Left cardiac atrium (tissue), 4 donors: ENCODE data around the gene CLEC16A. TPM values are rescaled to one million over a fixed set of nuclear protein-coding genes. Genes with fewer than 3 reads are reported as not detected.

Experiments used
- ATAC-seq, 2 donors: fragments of 200-7000 bp; cut with Tn5 transposase; one replicate each; pipeline ENCODE4 v1.9.1; 2020; ENCODE audit warnings: mild to moderate bottlenecking in 2 of 2, moderate library complexity in 2 of 2
- DNase-seq: peaks from one replicate; pipeline ENCODE4 v3.0.0-alpha.2; 2020
- intact Hi-C, 2 donors: fragments of 100-400 bp; cut with DNase I; formaldehyde crosslinking; loops; one replicate each; pipeline versions ENCODE4 v1.14.1 to v1.15.1; 2022 to 2023
- total RNA-seq, 2 donors: library from RNA; stranded (reverse); fragmentation: NEBNext Ultra II Directional; extraction: Animal tissue kit (Norgen Biotek cat#: 25700); gene quantifications; one replicate each; pipeline ENCODE4 v1.2.1, GENCODE V29; 2021
- donor health status: DM: no; HTN: yes; CAD: no.
- donor health status: DM: no; HTN: yes; CAD: no; lungs with severe emphysema.
- donor health status: DM: yes; HTN: yes; CAD: no.
- donor health status: Dilated cardiomyopathy.

Gene CLEC16A
- total RNA-seq, 2 donors from 2014 or later, result 25.5 to 30.2 TPM

DNA sequence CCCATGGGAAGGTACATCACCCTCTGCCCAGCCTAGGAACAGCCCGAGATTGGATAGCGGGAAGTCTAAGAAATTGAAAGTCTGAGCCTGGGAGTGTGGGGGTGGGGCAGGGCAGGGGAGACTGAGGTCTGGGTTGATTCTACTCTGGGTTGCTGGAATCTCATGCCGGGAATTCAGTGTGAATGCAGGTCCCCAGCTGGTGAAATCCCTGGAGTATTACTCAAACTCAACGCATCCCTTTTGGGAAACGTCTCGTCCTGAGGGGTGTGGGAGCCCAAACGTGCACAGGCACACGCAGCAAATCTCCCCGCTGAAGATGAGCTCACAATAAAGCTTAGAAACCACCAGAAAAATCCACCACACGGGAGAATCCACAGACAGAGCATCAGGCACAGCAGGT, 256.2 kb downstream of the CLEC16A start:
- intact Hi-C loops, result loop anchor here in 1 of 2 donors (10.0 kb wide), 1 partner anchor 56 kb away; no protein-coding TSS in a partner anchor

DNA sequence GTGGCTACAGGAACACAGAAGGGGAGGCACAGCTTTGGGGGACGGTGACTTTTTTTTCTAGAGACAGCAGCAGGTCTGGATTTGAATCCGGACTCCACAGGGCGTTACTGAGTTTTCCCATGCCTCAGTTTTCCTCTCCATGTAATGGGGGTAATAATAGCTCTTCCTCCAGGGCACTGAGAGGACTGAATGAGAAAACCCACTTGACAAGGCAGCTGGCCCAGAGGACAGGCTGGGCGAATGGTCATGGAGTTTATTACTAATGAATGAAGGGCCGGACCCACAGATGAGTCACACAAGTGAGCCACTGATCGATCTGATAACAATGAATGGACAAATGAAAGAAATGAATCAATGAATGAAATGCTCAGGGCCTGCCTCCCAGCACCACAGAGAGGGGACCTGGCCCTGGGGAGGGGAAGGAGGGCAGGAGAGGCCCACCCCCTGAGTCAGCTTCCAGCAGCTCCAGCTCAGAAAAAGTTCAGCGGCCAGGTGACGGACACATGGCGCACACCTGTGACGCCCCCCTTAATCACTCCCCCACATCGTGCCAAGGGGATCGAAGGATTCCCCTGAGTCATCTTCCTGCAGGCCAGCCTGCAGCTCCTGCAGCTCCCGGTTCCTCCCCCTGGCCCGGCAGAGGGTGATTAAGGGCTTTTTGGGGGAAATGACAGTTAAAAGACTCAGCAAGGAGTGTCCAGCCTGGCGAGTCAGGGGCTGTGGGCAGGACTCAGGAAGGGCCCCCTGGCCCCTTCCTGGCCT, 257.3 kb downstream of the CLEC16A start:
- intact Hi-C loops, result loop anchor here in 1 of 2 donors (10.0 kb wide), 1 partner anchor 57 kb away; no protein-coding TSS in a partner anchor

More for the DNA sequence above, 256.2 kb downstream of the CLEC16A start:
- DNase-seq (no peak), ATAC-seq (no peak)

DNA sequence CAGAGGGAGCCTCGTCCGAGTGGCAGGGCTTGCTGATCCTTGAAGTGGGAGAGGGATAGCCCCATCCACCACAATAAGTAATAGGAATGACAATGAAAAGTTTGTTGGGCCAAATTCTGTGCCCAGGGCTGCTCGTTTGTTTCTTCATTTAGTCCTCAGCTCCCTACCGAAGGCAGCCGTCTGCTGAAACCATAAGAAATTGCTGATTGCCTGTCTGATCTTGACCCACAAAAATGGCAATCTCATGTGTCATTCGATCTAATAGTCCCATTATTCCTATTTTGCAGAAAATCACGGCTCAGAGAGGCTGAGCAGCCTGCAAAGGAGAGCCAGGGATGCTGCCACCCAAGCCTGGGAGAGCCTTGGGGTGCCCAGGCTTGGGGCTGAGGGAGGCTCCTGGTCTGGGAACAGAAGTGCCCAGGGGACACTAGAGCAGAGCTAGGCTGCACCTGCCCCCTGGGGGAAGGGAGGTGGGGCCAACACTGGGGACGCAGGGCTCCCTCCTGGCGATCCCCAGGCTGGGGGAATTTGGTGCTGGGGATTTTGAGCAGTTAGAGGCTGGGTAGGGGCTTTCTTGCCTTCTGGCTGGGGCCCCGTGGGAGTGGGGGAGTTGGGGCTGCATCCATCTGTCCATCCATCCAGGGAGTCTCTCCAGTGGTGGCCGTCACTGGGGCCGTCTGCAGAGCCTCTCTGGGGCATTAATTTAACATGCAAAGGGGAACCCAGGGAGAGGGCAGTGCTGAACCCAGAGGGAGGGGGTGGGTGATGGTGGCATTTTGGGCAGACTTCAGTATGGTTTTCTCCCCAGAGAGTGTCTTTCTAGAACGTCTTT, 258.1 kb downstream of the CLEC16A start:
- DNase-seq (no peak), ATAC-seq (no peak)
- intact Hi-C loops, result loop anchor here in 1 of 2 donors (10.0 kb wide), 1 partner anchor 58 kb away; no protein-coding TSS in a partner anchor

More for the DNA sequence above, 257.3 kb downstream of the CLEC16A start:
- ATAC-seq (peak; percentile 7 to 44), DNase-seq (no peak)

DNA sequence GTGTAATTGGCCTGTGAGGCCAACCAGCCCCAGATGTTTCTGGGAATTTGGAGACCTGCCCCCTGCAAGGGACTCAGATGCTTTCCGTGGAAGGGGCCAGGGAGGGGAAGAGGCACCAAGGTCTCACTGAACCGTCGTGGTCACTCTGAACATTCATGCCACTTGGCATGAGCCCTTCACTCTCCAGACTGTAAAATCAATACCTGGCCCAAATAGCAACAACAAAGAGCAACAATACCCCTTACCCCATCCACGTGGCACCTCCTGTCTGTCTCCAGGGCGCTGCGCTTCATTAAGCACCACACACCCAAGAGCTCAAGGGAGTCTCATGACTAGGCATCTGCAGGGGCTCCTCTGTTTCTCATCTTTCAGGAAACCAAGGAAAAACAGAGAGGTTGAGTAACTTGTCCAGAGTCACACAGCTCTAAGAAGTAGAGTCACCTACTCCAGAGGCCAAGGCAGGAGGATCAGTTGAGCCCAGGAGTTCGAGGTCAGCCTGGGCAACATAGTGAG, 258.8 kb downstream of the CLEC16A start:
- ATAC-seq, result no peak
- DNase-seq, result no peak
- intact Hi-C loops, result loop anchor here in 1 of 2 donors (10.0 kb wide), 1 partner anchor 58 kb away; no protein-coding TSS in a partner anchor

DNA sequence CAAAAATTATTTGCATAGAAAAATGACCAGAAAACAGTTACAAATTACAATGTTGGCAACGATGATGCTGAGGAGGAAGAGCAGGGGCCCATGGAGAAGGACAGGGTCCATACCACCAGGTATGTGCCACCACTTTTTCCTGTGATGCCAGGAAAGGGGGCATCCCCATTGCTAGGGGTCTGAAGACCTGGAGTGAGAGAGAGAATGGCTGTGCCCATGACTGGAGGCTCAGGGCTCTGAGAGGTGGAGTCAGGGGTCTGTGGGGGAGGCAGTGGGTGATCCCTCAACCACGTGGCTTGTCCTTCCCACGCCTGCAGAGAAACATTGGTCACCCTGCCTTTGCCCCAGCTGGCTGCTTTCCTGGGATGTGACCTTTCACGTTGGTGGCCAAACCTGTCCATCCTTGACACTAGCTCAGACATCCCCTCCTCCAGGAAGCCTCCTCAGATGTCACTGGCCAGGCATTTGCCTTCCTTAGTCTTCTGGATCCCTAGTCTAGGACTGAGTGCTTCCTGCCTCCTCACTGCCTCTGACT, 260.2 kb downstream of the CLEC16A start:
- intact Hi-C loops, result loop anchor here in 1 of 2 donors (10.0 kb wide), 1 partner anchor 60 kb away; no protein-coding TSS in a partner anchor
- ATAC-seq (no peak), DNase-seq (no peak)

DNA sequence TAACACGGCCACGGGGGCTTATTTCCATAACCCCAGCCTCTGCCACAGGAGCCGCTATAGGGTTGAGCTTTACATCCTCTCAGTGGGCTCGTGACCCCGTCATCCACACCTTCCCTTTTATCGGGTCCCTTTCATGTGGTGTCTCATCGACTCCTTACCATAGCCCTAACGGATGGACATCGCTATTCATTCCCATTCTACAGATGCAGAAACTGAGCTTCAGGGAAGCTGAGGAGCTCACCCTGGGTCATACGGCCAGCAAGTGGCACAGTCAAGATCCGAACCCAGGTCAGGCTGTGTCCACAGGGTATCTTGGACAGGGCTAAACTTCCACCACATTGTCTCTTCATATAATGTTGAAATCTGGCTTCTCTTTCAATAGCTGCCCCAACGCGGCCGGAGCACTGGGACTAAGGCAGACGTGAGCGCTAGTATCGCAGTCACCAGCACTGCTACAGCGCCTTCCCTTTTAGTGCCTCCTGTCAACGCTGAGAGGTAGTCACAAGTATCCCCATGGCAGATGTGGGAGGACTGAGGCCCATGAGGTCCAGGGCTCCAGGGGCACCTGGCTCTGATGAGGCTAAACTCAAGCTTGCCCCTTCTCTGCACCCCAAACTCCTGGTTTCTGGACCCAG, 260.8 kb downstream of the CLEC16A start:
- intact Hi-C loops, result loop anchor here in 1 of 2 donors (10.0 kb wide), 1 partner anchor 60 kb away; no protein-coding TSS in a partner anchor
- DNase-seq, result no peak
- ATAC-seq, result no peak

DNA sequence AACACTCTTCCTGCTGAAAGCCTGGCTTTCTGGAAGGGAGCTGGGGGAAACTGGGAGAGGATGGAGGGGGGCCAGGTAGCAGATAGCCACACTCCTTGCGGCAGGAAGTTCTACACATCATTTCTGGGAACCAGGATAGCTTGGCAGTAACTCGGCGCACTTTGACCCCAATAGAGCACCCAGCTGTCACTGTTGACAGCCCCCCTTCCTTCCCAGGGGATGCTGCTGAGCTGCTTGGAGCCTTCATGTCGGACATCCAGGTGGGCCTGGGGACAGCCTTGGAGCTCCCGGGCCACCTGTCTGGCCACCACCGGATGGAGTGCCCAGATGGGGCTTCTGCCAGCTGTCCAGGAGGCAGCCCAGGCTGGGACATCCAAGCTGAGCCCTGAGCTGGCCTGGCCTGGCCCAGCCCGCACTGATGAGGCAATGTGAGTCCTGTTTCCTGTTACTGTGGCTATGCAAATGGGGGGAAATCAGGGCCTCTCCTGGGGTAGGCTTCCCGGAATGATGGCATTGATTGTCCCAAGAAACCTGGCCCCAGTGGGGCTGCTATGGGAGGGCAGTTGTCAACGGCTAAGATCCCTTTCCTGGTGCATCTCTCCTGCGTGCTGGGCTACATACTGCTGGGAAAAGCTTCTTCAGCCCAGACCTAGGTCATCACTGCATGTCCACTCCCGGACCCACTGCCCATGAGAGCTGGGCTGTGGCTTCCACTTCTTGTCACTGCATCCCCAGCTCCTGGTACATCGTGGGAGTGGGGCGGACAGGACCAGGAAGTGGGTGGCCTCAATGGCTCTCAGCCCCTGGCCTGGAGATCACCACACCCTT, 261.6 kb downstream of the CLEC16A start:
- DNase-seq (peak; percentile 44), ATAC-seq (peak; percentile 19 to 42)
- intact Hi-C loops, result loop anchor here in 1 of 2 donors (10.0 kb wide), 1 partner anchor 61 kb away; no protein-coding TSS in a partner anchor

DNA sequence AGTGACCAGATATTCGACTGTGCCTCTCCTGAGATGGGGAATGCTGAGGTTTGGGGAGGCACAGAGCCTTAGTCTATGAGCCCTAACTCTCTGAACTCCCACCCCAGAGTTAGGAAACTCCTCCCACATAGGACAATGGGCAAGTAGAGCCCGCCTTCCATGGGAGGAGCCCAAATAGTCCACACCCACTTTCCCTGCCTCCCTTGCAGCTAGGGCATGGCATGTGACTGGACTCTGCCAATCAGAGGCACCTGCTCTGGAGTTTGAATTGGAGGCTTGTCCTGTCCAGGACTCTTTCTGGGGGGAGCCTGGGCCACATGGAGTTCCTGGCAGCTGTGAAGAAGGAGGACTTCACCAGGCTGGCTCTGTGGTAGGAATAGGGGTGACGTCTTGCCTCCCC, 263.3 kb downstream of the CLEC16A start:
- DNase-seq (no peak), ATAC-seq (no peak)
- intact Hi-C loops, result loop anchor here in 1 of 2 donors (10.0 kb wide), 1 partner anchor 63 kb away; no protein-coding TSS in a partner anchor

DNA sequence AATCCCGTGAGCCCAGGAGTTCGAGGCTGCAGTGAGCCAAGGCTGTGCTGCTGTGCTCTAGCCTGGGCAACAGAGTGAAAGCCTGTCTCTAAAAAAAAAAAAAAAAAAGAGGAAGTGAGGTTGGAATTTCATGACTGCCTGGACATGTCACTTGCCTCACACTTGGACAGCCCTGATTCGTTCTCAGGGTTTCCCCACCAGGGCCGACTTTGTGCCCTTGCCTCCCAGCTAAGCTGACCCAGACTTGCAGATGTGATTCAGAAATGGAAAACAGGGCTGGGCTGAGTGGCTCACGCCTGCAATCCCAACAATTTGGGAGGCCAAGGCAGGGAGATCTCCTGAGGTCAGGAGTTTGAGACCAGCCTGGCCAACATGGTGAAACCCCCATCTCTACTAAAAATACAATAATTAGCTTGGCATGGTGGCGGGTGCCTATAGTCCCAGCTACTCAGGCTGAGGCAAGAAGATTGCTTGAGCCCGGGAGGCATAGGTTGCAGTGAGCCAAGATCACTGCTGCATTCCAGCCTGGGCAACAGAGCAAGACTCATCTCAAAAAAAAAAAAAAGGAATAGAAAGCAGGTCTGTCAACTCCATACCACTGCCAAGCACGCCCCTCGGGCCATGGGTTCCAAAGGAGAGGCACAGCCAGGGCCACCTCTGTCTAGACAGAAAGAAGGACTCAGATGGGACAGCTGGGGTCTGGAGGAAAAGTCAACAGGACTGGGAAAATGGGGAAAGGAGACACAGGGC, 264.7 kb downstream of the CLEC16A start:
- DNase-seq (no peak), ATAC-seq (no peak)
- intact Hi-C loops, result loop anchor here in 1 of 2 donors (10.0 kb wide), 1 partner anchor 64 kb away; no protein-coding TSS in a partner anchor

DNA sequence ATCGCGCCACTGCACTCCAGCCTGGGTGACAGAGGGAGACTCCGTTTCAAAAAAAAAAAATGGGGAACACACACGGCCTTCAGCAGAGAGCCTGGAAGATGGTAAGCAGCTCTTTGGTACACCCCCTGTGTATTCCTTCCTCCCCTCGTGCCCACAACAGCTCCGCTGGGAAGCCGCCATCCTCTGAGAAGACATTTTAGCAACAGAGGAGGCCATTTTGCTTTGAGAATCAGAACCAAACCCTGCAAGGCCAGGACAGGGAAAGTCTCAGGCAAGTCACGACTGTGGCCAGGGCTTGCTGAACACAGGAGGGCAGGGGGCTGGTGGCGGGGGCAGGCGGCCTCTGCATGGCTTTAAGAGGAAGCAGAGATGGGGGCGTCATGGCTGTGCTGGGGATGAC, 265.9 kb downstream of the CLEC16A start:
- intact Hi-C loops, result no loop called here
- ATAC-seq (no peak), DNase-seq (no peak)

DNA sequence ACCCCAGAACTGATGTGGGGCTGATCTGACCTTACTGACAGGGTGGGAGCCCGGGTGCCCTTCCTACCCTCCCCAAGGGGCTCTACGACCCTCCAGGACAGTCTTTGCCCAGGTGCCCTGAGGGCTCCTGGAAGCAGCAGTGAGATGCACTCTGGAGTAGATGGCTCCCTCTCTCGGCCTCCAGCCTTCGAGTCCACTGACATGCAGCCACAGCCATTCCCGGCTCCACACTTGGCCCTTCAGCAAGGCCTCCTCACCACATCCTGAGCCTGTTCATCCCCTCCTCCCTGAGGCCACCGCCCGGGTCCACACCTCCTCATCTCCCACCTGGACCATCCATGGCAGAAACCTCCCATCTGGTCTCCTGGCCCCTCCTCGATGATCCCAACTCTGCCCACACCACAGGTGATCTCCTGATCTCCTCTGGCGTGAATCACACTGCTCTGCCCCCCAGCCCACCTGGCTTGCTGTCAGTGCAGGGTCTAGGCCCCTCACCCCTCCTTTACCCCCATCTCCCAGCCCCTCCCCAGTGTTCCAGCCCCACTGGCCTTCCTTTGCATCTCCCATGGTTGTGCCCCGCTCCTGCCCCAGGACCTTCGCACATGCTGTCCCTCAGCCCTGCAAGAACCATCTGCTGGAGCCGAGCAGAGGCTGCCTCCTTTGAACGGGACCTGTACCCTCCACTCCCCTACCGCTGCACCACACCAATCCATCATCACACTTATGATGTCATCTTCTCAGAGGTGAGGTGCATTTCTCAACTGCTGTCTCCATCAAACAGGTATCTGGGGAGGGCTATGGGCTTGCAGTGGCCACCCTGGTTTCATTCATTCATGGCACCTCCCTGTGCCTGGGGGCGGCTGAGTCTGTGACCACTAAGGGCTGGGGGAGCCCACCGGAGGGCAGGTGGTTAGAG, 267.0 kb downstream of the CLEC16A start:
- intact Hi-C loops, result no loop called here
- DNase-seq (no peak), ATAC-seq (no peak)

DNA sequence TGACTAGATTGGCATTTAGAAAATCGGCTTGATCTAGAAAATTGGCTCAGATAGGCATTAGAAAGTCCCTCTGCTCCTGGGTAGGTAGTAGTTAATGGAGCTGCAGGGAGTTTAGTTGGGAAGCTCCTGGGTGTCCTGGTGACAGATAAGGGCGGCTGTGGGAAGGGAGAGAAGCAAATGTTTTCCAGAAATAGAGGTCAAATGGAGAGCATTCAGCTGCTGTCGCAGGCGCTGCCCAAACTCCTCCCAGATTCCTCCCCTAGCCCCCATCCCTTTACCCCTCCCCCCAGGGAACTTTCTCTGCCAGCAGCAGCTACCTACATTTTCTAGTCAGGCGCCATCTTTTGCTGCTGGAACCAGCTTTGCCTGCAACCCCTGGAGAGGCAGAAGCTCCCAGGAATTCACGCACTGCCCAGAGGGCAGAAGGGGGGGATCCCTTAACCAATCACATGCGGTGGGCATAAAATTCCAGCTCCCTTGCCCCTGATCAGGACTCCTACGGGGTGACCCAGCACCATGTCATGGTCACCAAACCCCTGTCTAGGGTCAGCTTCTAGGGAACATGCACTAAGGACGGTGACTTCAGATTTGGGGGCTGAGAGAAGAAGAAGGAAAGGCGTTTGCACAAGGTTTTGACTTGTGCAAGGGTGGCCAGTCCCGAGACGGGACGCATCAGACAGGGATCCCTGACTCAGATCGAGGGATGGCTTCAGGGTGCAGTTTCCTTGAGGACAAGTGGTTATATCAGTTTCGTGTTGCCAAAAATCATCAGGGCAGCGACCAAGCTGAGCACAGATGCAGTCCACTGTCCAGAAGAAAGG, 267.8 kb downstream of the CLEC16A start:
- intact Hi-C loops, result no loop called here
- ATAC-seq, result no peak
- no peak for DNase-seq

DNA sequence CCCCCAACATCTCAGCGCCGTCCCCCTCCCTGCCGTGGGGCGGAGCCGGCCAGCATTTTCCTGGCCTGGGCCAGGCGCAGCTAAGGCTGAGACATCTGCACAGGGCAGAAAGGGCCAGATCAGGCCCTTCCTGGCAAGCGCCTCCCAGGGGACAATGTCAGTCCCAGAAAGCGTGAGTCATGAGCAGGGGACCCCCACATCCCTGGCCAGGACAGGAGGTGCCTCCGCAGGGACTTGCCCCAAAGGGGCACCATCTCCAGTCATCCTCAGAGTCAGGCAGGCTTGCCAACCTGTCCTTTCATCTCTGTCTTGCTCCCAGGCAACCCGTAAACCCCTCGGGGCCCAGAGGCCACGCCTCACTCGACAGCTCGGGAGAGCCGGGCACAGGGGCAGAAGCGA, 268.4 kb downstream of the CLEC16A start:
- DNase-seq (no peak), ATAC-seq (peak in 1 of 2 donors; percentile 32)
- intact Hi-C loops, result no loop called here

DNA sequence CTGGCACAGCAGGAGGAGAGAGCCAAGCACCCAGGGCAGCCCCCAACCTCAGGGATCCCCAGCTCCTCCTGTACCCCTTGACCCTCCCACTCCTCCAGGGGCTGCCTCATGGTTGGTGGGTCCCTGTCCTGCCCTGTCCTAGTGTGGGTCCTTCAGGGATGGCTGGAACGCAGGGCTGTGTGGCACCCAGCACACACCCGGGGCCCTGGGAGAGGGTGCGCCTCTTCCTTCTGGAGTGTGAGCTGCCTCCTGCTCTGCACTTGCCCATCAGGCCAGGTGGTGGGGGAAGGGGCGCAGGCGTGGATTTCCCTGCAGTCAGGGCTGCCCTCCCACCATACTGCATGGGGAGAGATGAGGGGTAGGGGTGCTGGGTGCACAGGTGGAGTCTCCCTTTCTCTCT, 269.0 kb downstream of the CLEC16A start:
- ATAC-seq, result peak in 1 of 2 donors; percentile 9
- intact Hi-C loops, result no loop called here
- no peak for DNase-seq

DNA sequence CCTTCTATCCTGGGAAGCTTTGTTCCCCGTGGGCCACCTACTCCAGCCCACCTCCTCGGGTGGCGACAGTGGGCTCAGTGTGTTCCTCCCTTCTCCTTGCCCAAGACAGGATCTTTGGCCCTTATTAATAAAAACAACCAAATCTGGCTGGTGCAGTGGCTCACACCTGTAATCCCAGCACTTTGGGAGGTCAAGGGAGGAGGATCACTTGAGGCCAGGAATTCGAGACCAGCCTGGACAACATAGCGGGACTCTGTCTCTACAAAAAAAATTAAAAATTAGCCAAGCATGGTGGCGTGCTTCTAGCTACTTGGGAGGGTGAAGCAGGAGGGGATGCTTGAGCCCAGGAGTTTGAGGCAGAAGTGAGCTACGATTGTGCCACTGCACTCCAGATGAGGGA, 269.4 kb downstream of the CLEC16A start:
- DNase-seq (no peak), ATAC-seq (no peak)
- intact Hi-C loops, result no loop called here
